Uterus (tissue), 2 donors: ENCODE results near the gene CHPF.

Experiments
- CTCF ChIP-seq, 4 experiments: fragments of 200-600 bp in 2 of 4; fragments of 450-650 bp in 2 of 4; sonication (generic) in 2 of 4; IDR thresholded peaks; one replicate each; pipeline ENCODE4 v1.5.1; 2016 to 2019; ENCODE audit warnings: antibody characterized with exemption in 4 of 4, mild to moderate bottlenecking in 2 of 4, moderate library complexity in 1 of 4
- POLR2A ChIP-seq, 2 donors: fragments of 450-650 bp; IDR thresholded peaks; one replicate each; pipeline ENCODE4 v1.6.1; 2016; ENCODE audit warnings: antibody characterized with exemption in 2 of 2, mild to moderate bottlenecking in 1 of 2, moderate library complexity in 1 of 2

GRCh38 chr2:219574484-219575311, 31.1 kb upstream of the CHPF start:
- no peak for TF ChIP-seq CTCF (IDR thresholded peaks at IDR 0.05)
- no peak for TF ChIP-seq POLR2A (IDR thresholded peaks at IDR 0.05)
